Measurements from ENCODE around the gene ERN1.

DNA sequence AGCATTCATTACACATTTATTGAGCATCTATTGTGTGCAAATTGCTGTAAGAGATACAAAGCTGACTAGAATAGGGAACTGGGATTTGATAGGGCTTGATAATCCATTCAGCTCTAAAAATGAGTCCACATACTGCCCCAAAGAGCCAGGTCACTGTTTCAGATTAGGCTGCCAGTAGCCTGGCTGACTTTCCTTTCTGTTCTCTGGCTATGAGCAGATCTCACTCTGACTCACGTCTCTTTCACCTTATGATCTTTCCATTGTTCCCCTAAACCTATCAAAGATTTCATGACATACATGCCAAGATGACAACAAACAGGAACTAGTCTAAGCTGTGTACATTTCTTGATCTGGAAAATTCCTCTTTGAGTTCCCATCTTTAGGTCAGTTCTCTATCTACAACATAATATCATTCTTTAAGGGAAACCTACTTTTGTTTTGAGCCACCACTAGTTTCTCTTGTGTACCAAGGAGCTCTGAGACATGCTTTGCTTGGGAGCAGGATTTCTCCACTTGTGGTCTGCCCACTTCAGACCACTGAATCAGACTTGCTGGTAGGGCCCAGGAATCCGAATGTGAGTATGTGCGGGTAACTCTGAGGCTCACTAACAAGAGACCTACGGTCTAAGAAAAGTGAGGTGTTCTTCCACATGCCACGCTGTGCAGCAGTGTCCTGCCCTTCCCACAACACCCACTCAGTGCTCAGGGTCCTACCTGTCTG, 68.6 kb downstream of the ERN1 start:
- TF ChIP-seq, protein P1, sequence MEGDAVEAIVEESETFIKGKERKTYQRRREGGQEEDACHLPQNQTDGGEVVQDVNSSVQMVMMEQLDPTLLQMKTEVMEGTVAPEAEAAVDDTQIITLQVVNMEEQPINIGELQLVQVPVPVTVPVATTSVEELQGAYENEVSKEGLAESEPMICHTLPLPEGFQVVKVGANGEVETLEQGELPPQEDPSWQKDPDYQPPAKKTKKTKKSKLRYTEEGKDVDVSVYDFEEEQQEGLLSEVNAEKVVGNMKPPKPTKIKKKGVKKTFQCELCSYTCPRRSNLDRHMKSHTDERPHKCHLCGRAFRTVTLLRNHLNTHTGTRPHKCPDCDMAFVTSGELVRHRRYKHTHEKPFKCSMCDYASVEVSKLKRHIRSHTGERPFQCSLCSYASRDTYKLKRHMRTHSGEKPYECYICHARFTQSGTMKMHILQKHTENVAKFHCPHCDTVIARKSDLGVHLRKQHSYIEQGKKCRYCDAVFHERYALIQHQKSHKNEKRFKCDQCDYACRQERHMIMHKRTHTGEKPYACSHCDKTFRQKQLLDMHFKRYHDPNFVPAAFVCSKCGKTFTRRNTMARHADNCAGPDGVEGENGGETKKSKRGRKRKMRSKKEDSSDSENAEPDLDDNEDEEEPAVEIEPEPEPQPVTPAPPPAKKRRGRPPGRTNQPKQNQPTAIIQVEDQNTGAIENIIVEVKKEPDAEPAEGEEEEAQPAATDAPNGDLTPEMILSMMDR (IDR thresholded peaks at IDR 0.05): no peak
- no peak for TF ChIP-seq POLR2A (IDR thresholded peaks at IDR 0.05)
